Measurements from ENCODE around the gene PTCRA. TPM values are rescaled to one million over a fixed set of nuclear protein-coding genes. Genes with fewer than 3 reads are reported as not detected.

The PTCRA gene
- total RNA-seq, 4 donors from 2014 or later: not detected

DNA sequence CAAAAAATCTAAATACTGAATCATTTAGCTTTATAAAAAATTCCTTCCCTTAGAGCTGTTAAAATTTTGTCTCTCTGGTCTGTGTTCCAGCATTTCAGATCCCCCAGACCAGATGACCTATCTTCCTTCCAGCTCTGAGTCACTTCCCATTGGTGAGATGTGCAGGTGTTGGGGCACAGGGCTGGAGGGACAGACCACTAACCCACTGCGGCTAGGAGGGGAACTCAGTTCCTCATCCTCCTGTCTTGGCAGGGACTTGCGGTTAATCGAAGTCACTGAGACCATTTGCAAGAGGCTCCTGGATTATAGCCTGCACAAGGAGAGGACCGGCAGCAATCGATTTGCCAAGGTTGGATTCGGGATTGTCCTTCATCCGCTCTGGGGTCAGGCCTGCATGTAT, 19.5 kb downstream of the PTCRA start:
- H3K4me3 ChIP-seq: no peak overlapping the region
- WGBS, 2 donors (ENCODE audit: low coverage in 1 of 2): 79% methylated on average over 7 of the region's 7 CpGs; no CpG with 5 or more reads in 1 of the 2 donors
- no peak for DNase-seq
- peaks cover 0 to 30% (median 9%) of the 10 kb centered on the region in 4 donors for H3K36me3 ChIP-seq
- TF ChIP-seq POLR2AphosphoS5 (IDR thresholded peaks at IDR 0.05) (no peak), POLR2A (IDR thresholded peaks at IDR 0.05) (no peak), EP300 (IDR thresholded peaks at IDR 0.05; ENCODE audit: low read depth) (no peak)
- TF ChIP-seq, protein P1, sequence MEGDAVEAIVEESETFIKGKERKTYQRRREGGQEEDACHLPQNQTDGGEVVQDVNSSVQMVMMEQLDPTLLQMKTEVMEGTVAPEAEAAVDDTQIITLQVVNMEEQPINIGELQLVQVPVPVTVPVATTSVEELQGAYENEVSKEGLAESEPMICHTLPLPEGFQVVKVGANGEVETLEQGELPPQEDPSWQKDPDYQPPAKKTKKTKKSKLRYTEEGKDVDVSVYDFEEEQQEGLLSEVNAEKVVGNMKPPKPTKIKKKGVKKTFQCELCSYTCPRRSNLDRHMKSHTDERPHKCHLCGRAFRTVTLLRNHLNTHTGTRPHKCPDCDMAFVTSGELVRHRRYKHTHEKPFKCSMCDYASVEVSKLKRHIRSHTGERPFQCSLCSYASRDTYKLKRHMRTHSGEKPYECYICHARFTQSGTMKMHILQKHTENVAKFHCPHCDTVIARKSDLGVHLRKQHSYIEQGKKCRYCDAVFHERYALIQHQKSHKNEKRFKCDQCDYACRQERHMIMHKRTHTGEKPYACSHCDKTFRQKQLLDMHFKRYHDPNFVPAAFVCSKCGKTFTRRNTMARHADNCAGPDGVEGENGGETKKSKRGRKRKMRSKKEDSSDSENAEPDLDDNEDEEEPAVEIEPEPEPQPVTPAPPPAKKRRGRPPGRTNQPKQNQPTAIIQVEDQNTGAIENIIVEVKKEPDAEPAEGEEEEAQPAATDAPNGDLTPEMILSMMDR (IDR thresholded peaks at IDR 0.05): no peak
- no peaks in the 10 kb centered on the region for H3K27me3 ChIP-seq
- intact Hi-C loops (cut with DNase I; ENCODE audit: low total_unique reads) (no loop called here), in situ Hi-C loops (cut with MboI; ENCODE audit: low pct_ligation_motif_present in 1 of 4, low pct_unique_long_range_greater_than_20kb in 1 of 4, low sequenced_read_pairs in 3 of 4) (no loop called here)
- no peak overlapping the region for H3K27ac ChIP-seq
- peaks cover 10 to 29% (median 12%) of the 10 kb centered on the region in 4 donors for H3K4me1 ChIP-seq
- no peaks in the 10 kb centered on the region for H3K9me3 ChIP-seq

DNA sequence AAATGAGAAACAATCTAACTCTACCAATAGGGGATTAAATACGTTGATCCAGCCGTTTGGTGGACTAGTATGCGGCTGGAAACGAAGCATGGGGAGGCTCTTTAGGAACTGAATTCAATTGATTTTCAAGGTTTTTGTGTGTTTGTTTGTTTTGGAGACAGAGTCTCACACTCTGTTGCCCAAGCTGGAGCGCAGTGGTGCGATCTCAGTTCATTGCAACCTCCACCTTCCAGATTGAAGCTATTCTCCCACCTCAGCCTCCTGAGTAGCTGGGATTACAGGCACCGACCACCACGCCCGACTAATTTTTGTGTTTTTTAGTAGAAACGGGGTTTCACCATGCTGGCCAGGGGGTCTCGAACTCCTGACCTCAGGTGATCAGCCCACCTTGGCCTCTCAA, 20.5 kb downstream of the PTCRA start:
- H3K27me3 ChIP-seq: no peaks in the 10 kb centered on the region
- H3K27ac ChIP-seq: no peak overlapping the region
- no peaks in the 10 kb centered on the region for H3K9me3 ChIP-seq
- no peak for DNase-seq
- no peak overlapping the region for H3K4me3 ChIP-seq
- intact Hi-C loops (cut with DNase I; ENCODE audit: low total_unique reads): no loop called here
- WGBS, 2 donors (ENCODE audit: low coverage in 1 of 2): 89 to 98% methylated on average over 6 to 11 of the region's 11 CpGs
- TF ChIP-seq POLR2AphosphoS5 (IDR thresholded peaks at IDR 0.05) (no peak), POLR2A (IDR thresholded peaks at IDR 0.05) (no peak), EP300 (IDR thresholded peaks at IDR 0.05; ENCODE audit: low read depth) (no peak)
- TF ChIP-seq, protein P1 (IDR thresholded peaks at IDR 0.05): no peak
- H3K36me3 ChIP-seq: peaks cover 0 to 30% (median 9%) of the 10 kb centered on the region in 4 donors
- peaks cover under 1 to 18% (median 2%) of the 10 kb centered on the region in 4 donors for H3K4me1 ChIP-seq
- in situ Hi-C loops (cut with MboI; ENCODE audit: low pct_ligation_motif_present in 1 of 4, low pct_unique_long_range_greater_than_20kb in 1 of 4, low sequenced_read_pairs in 3 of 4): no loop called here

DNA sequence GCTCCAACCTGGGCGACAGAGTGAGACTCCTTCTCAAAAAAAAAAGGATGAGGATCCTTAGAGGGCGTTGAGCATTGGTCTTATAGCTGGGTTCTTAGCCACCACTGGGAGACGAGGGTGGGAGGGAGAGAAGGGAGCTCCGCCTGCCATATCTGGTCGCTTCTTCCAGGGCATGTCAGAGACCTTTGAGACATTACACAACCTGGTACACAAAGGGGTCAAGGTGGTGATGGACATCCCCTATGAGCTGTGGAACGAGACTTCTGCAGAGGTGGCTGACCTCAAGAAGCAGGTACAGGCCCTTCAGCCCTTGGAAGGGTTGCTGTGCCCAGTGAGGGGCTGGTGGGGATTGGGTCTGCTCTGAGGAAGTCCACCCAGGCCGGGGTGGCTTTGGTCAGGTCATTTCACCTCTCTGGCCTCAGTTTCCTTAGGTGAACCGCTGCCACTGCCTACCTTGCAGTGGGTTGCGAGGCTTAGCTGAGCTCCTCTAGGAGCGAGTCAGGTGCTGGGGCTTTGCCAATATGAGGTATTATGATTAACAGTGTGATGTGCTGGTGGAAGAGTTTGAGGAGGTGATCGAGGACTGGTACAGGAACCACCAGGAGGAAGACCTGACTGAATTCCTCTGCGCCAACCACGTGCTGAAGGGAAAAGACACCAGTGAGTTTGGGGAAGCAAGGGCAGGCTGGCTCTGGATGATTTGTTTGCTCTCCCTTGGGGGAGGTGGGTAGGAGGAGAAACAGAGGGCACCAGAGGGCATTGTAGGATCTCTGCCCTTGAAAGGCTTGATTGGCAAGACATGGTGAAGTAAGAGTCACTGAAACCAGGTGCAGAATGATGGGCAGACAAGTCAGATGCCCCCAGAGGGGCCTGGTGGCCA, 21.9 kb downstream of the PTCRA start:
- TF ChIP-seq, protein P1 (IDR thresholded peaks at IDR 0.05): no peak
- no peak for TF ChIP-seq POLR2A (IDR thresholded peaks at IDR 0.05)
- TF ChIP-seq POLR2AphosphoS5 (IDR thresholded peaks at IDR 0.05): no peak
- TF ChIP-seq EP300 (IDR thresholded peaks at IDR 0.05; ENCODE audit: low read depth): no peak
- peaks cover 0 to 30% (median 9%) of the 10 kb centered on the region in 4 donors for H3K36me3 ChIP-seq
- H3K27me3 ChIP-seq: no peaks in the 10 kb centered on the region
- intact Hi-C loops (cut with DNase I; ENCODE audit: low total_unique reads): no loop called here
- H3K4me1 ChIP-seq: peaks cover 0 to 7% (median 2%) of the 10 kb centered on the region in 4 donors
- H3K4me3 ChIP-seq: no peak overlapping the region
- in situ Hi-C loops (cut with MboI; ENCODE audit: low pct_ligation_motif_present in 1 of 4, low pct_unique_long_range_greater_than_20kb in 1 of 4, low sequenced_read_pairs in 3 of 4): no loop called here
- no peak for DNase-seq
- H3K27ac ChIP-seq: no peak overlapping the region
- H3K9me3 ChIP-seq: no peaks in the 10 kb centered on the region
- 93% methylated on average over 13 of the region's 13 CpGs; no CpG with 5 or more reads in 1 of the 2 donors for WGBS, 2 donors (ENCODE audit: low coverage in 1 of 2)

DNA sequence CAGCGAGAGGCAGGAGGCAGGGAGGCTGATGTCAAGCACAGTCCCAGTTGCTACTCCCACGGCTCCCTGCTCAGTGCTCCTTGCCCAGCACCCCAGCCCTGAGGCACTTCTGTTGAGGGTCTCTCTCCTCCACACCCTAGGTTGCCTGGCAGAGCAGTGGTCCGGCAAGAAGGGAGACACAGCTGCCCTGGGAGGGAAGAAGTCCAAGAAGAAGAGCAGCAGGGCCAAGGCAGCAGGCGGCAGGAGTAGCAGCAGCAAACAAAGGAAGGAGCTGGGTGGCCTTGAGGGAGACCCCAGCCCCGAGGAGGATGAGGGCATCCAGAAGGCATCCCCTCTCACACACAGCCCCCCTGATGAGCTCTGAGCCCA, 22.6 kb downstream of the PTCRA start:
- peaks cover 0 to 30% (median 9%) of the 10 kb centered on the region in 4 donors for H3K36me3 ChIP-seq
- no peaks in the 10 kb centered on the region for H3K9me3 ChIP-seq
- TF ChIP-seq POLR2A (IDR thresholded peaks at IDR 0.05): no peak
- TF ChIP-seq, protein P1 (IDR thresholded peaks at IDR 0.05): no peak
- TF ChIP-seq POLR2AphosphoS5 (IDR thresholded peaks at IDR 0.05): no peak
- no peak for TF ChIP-seq EP300 (IDR thresholded peaks at IDR 0.05; ENCODE audit: low read depth)
- H3K27me3 ChIP-seq: no peaks in the 10 kb centered on the region
- H3K4me1 ChIP-seq: peaks cover 0 to under 1% (median 0%) of the 10 kb centered on the region in 4 donors
- 86% methylated on average over 5 of the region's 5 CpGs; no CpG with 5 or more reads in 1 of the 2 donors for WGBS, 2 donors (ENCODE audit: low coverage in 1 of 2)
- H3K27ac ChIP-seq: no peak overlapping the region
- in situ Hi-C loops (cut with MboI; ENCODE audit: low pct_ligation_motif_present in 1 of 4, low pct_unique_long_range_greater_than_20kb in 1 of 4, low sequenced_read_pairs in 3 of 4): no loop called here
- intact Hi-C loops (cut with DNase I; ENCODE audit: low total_unique reads): no loop called here
- DNase-seq: no peak
- no peak overlapping the region for H3K4me3 ChIP-seq

Data from transverse colon (tissue), 4 donors.